Islet precursor cell (in vitro differentiated cells): Measurements from ENCODE around the gene RPP21.

Source experiments
- DNase-seq: peaks from one replicate; pipeline ENCODE4 v3.0.0-alpha.2; 2018

Gene RPP21

DNA sequence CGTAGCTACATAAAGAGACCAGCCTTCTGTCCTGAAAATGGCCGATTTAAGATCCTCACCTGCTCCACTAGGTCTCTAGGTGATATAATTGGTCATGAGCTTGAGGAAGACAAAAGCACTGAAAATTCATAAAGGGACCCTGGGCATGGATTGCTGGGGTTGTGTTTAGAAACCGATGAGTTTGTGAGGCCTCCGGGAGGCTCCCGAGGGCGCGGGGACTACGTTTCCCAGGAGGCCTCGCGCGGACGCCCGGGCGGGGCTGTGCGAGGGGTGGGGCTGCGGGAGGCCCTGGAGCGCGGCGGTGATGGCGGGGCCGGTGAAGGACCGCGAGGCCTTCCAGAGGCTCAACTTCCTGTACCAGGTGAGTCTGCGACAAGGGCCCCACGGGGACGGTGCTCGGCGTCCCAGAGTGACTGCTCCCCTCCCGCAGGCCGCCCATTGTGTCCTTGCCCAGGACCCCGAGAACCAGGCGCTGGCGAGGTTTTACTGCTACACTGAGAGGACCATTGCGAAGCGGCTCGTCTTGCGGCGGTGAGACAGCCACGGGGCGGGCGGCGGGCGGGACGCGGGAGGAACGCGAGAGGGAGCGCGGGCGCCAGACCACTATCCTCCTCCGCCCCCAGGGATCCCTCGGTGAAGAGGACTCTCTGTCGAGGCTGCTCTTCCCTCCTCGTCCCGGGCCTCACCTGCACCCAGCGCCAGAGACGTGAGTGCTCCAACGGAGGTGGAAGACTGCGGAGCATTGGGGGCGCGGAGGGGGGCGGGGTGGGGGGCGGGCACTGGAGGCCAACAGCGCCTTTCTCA lies at the start of gene RPP21:
Gene RPP21 (plus strand): TSS at position 289 of the 804 bp plus-strand sequence. CDS start 16 bp downstream, at position 305.
- DNase-seq = peak; percentile 92

DNA sequence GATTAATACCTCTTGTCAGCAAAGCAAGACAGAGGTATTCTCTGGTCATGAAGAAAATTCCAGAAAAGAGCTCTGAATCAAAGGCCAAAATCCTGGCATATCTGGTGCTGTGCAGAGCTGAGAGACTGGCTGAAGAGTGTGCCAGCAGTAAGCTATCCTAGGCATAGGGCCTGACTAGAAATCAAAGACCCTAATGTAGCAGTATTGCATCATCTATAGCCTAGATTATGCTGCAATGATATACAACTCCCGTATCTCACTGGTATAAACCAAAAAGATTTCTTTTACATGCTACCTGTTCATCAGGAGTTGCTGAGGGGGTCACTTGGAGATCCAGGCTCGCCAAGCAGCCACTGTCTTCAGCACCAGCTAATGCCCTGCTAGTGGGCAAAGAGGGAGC lies 49.1 kb upstream of the RPP21 start:
- DNase-seq = no peak

GRCh38 chr6:30304002-30304401 lies 41.0 kb upstream of the RPP21 start:
- DNase-seq = no peak

DNA sequence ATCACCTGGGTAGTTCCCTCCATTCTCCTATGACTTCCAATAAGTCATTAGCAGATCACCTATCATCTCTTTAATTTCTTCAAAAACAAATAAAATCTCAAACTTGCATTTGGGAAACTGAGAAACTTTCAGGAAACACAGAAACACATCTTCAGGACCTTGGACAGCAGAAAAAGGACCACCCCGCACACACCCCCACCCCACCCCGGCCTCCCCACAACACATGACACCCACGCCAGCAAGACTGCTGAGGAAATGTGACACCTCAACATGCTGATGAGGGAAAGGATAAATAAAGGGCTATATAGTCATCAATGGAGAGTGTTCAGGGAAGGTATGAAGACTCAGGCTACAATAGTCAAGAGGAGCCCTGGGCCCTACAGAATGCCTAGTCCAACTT lies 33.9 kb upstream of the RPP21 start:
- no peak for DNase-seq

GRCh38 chr6:30311671-30312070 lies 33.3 kb upstream of the RPP21 start:
- no peak for DNase-seq

DNA sequence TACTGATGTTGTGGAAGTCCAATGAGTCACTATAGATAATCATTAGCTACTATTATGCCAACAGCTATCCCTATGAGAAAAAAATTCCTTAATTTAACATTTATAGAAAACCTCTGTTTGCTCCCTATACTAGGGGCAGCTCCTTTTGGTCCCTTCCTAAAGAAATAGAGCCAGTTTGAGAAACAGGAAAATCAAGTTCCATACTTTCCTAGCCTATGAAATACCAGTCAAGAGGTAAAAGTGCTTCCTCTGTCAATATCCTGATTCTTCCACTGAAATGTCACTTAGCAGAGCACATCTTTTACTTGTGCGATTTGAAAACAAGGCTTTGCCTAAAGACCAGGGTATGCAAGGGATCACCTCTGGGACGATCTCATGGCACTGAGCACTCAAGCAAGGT lies 32.7 kb upstream of the RPP21 start:
- DNase-seq = no peak

DNA sequence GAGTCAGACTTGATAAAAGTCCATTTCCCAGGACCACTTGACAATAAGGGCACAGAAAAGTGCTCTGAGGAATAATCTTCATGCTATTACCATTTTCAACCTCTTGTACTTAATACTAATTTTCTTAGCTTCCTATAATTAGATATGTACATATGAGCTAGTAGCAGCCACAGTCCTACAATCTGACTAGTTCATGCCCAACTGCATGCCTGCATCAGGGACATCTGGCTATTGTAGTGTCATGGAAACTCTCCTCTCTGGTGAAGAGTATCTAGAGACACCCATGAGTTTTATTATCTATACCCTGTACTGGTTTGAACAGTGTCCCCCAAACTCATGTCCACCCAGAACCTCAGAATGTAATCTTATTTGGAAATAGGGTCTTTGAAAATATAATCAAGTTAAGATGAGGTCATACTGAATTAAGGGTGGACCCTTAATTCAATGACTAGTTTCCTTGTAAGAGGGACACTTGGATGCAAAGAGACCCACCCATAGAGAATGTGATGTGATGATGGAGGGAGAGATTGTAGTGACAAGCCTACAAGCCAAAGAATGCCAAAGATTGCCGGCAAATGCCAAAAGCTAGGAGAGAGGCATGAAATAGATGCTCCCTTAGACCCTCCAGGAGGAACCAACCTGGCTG lies 32.2 kb upstream of the RPP21 start:
- DNase-seq = no peak

- no peak for DNase-seq
Observed at GRCh38 chr6:30315156-30315555, 29.8 kb upstream of the RPP21 start.

- DNase-seq = no peak
Observed at GRCh38 chr6:30317913-30318589, 26.9 kb upstream of the RPP21 start.

GRCh38 chr6:30319146-30319835 lies 25.7 kb upstream of the RPP21 start:
- DNase-seq = no peak

GRCh38 chr6:30321692-30322388 lies 23.1 kb upstream of the RPP21 start:
- DNase-seq = no peak

DNA sequence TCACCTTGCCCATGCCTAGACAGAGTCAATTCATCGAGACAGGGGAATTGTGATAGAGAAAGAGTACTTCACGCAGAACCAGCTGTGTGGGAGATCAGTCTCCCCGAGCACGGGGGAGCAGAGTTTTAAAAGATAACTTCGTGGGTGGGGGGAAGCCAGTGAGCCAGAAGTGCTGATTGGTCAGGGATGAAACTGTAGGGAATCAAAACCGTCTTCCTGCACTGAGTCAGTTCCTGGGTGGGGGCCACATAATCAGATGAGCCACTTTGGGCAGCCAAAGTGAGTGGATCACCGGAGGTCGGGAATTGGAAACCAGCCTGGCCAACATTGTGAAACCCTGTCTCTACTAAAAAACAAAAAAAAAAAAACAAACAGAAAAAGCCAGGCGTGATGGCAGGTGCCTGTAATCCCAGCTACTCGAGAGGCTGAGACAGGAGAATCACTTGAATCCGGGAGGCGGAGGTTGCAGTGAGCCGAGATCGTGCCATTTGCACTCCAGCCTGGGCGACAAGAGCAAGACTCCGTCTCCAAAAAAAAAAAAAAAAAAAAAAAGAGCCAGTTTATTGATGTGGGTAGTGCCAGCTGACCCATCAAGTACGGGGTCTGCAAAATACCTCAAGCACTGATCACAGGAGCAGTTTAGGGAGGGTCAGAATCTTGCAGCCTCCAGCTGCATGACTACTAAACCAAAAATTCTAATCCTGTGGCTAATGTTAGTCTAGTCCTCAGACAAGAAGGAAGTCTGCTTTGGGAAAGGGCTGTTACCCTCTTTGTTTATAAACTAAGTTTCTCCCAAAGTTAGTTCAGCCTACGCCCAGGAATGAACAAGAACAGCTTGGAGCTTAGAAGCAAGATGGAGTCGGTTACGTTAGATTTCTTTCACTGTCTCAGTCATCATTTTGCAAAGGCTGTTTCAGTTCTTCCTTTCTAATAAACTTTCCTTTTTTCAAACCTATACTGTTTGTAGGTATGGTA lies 22.1 kb upstream of the RPP21 start:
- peak; percentile 65 for DNase-seq

DNA sequence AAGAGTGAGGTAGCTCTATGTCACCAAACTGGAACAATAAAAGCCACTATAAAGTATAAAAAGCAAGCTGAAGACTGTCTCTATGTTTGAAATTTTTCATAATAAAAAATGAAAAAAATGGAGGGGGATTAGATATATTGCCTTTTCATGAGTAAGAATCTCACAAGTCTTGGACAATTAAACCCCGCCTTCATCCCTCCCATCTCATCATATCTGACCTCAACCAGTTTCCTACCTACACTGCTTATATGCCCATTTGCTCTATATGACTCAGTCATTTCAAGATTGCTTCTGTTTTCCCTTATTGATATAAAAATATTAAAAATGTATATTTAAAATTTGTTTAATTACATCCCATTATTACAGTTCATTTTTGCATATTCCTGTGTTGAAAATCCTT lies 21.1 kb upstream of the RPP21 start:
- DNase-seq = no peak

DNA sequence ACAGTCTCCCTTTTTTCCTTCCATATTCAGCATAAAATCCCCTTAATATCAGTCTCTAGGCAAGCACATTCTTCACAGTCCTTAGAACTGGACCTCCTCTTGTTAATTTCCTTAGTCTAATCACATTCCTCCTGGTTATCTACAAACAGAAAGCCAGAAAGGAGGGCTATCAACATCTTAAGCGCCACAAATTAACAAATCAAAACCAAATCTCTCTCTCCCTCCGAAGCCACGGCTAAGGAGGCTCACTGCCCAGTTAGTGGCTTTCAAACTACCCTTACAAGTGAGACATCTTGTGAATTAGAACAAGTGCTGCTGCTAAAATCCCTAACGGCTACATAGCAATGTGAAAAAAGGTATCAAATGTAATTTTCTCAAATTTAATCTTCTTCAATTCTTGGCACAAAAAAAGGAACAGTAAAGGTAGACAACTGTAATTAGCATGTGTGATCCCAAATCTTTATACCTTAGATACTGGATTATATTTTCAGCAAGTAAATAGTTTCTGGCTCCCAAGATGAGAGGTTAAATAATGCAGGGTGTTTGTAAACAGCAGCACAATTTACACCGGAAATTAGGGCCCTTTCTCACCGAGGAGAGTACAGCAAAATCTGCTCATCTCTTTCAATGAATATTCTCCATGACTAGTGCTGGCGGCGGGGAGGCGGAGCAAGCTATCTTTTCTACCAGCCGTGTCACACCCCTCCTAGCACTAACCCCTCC lies 19.6 kb upstream of the RPP21 start:
- no peak for DNase-seq

- peak; percentile 85 for DNase-seq
Observed at GRCh38 chr6:30325873-30326525, 19.0 kb upstream of the RPP21 start.

DNA sequence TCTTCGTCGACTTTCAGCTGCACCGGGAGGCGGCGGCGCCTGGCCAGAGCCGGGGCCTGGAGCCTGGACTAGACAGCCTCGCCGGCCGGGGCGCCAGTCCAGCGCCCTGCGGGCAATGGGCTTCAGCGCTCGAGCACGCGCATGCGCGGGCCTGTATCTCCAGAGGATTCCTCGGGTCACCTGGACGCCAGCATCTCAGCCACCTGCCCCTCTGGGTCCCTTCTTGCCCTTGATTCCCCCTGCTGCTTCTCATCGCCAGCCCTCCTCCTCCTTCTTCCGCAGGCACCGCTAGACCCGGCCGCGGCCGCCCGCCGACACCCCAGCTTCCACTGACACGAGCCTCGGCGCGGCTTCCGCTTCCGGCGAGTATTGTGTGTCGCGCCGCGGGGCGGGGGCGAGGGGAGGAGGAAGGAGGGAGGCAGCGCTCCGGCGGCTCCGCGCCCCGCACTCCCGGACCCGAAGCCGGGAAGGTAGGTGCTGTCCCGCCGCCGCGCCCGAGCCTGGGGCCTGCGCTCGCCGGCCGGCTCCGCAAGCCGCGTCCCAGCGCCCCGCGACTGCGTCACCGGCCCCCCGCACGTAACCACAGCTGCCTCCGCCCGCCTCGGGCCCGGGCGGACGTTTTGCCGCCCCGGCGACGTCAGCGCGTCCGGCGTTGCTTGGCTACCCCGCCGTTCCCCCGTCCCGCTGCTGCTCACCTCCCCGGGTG lies 18.3 kb upstream of the RPP21 start, which contains the start of gene TRIM39:
Gene TRIM39 (plus strand): TSS at position 402 of the 706 bp plus-strand sequence. CDS start 2,391 bp downstream, outside the sequence.
- peak; percentile 93 for DNase-seq

DNA sequence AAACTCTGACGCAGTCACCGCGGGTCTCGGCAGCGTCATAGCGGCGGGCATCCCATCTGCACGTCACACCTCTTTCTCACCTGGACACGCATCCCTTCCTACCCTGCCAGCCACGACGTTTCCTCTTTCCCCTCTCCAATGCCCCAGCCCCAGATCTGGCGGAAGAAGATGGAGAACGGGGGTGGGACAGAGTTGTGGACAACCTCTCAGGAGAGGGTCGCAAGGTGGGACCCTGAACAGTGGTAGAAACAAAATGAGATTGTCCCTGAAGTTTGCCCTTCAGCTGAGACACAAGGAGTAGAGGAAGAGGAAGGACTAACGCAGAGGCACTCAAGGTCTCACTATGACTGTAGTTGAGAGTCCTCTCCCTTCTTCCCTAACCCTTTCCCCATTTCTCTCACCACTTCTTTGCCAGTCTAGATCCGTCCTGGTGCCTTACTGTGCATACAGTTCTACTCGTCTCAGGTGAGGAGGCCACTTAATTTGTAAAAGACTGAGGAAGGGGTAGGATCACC lies 17.7 kb upstream of the RPP21 start:
- peak; percentile 77 for DNase-seq

DNA sequence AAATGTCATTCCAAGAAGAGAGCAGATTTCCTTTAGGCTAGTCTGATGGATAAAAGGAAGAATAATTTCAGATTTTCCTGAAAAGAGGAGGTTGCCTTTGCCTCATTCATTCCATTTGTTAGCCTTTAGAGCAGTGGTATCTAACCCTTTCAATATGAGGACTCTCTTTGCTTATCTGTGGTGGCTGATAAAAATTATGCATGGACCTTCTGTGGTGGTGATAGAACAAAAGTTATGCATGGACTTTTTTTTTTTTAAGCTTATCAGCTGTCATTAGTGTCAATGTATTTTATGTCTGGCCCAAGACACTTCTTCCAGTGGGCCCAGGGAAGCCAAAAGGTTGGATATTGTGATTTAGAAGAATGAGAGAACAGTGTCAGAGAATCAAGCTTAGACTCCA lies 16.6 kb upstream of the RPP21 start:
- no peak for DNase-seq

DNA sequence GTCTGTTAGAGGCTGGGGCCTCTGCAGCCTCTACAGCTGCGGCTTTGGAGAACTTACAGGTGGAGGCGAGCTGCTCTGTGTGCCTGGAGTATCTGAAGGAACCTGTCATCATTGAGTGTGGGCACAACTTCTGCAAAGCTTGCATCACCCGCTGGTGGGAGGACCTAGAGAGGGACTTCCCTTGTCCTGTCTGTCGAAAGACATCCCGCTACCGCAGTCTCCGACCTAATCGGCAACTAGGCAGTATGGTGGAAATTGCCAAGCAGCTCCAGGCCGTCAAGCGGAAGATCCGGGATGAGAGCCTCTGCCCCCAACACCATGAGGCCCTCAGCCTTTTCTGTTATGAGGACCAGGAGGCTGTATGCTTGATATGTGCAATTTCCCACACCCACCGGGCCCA lies 15.6 kb upstream of the RPP21 start:
- DNase-seq = no peak
